Stimulated activated CD8-positive, alpha-beta memory T cell treated with anti-CD3 and anti-CD28 coated beads, Interleukin-7, amount 100 ng/mL, for 24 hours (primary cell): ENCODE data around the gene PCYT2.
"Not testable (repeated sequence)": the region's sequence is repeated elsewhere in the genome, so short reads cannot be mapped to it uniquely, and the experiment has no call there.

Experiments used
- DNase-seq: peaks from one replicate; pipeline ENCODE4 v3.0.0-alpha.2; 2020; ENCODE audit warnings: low read depth

PCYT2 gene

DNA sequence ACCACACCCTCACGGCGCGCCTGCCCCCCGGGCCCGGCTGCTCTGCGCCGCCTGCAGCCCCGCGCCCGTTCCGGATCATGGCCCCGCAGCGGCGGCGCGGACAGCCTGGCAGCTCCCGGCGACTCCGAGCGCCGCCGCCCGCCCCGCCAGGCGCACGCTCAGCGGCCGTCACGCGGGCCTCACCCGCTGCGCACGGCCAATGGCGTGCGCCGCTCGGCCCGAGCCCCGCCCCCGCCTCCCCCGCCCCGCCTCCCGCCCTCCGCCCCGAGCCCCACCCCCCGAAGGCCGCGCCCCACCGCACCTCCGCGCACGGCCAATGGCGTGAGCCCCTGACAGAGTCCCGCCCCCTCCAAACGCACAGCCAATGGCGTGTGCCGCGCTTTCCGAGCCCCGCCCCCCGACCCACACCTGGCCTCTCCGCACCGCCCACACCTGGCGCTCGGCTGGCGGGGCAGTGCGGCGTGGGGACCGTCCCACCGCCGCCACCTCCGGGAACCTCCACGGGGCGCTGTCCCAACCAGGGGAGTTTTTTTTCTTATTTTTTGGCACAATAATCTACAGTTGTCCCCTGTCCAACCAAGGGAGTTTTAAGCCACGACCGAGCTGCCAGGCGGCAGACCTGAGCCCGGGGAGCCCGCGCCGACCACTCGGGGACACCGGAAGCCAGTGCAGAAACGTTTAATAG, at the start of gene PCYT2:
Gene PCYT2, minus strand, starts transcription at position 123 of the 685 bp plus-strand sequence. Its CDS starts 44 bp downstream, at position 79.
- peak; percentile 81 for DNase-seq

GRCh38 chr17:81960130-81960958, 49.1 kb upstream of the PCYT2 start:
- no peak for DNase-seq

- DNase-seq: peak; percentile 56
Measured at GRCh38 chr17:81959362-81960129, 48.3 kb upstream of the PCYT2 start.

- no peak for DNase-seq
Measured at GRCh38 chr17:81958633-81959342, 47.6 kb upstream of the PCYT2 start.

DNA sequence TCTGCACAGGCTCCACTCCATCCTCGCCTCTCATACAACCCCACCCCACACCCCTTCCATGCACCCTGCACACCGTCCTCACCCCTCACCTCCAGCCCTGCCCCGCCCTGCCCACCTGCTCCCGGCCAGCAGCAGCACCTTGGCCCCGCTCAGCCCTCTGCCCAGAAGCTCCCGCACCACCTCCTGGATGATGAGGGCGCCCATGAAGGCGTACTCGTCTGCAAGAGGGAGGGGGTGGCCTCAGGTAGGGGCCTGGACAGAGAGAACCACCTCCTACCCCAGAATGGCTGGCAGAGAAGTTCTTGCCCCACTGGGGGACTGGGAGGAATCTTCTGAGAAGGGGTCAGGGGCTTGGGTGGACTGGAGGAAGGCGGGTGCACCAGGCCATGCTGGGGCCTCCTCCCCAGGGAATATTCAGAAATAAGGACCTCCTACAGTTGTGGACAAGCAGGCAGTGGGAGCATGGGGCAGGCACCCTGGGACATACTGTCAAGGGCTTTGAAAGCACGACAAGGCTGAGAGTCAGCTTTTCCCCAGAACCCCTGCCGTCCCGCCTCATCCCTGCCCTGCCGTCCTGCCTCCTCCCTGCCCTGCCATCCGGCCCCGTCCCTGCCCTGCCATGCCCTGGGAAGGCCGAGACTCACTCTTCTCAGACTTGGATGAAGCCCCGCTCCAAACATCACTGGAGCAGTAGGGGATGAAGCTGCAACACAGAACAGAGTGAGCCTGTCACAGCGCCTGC, 46.7 kb upstream of the PCYT2 start:
- no peak for DNase-seq

GRCh38 chr17:81956607-81957589, 45.7 kb upstream of the PCYT2 start:
- no peak for DNase-seq

- DNase-seq: no peak
Measured at GRCh38 chr17:81955756-81956544, 44.8 kb upstream of the PCYT2 start.

DNA sequence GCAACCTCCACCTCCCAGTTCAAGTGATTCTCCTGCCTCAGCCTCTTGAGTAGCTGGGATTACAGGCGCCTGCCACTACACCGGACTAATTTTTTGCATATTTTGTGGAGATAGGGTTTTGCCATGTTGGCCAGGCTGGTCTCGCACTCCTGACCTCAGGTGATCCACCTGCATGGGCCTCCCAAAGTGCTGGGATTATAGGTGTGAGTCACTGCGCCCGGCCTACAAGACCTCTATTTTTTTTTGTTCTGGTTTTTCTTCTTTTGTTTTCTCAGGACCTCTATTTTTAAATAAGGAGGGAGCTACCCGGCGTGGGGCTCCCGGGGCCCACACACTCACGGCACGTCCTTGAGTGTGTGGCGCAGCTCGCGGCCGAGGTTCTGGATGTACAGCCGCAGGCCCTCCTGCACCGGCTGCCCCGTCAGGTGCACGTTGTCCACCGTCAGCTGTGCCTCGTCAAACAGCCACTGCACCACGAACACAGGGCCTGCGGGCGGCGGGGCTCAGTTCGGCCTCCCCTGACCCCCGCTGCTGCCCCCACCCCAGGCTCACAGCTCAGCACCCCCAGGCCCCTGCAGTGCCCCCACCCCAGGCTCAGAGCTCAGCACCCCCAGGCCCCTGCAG, 44.0 kb upstream of the PCYT2 start:
- DNase-seq: no peak

- no peak for DNase-seq
Measured at GRCh38 chr17:81954131-81955057, 43.2 kb upstream of the PCYT2 start.

- not testable (repeated sequence) for DNase-seq
Measured at GRCh38 chr17:81953443-81953842, 42.2 kb upstream of the PCYT2 start.

DNA sequence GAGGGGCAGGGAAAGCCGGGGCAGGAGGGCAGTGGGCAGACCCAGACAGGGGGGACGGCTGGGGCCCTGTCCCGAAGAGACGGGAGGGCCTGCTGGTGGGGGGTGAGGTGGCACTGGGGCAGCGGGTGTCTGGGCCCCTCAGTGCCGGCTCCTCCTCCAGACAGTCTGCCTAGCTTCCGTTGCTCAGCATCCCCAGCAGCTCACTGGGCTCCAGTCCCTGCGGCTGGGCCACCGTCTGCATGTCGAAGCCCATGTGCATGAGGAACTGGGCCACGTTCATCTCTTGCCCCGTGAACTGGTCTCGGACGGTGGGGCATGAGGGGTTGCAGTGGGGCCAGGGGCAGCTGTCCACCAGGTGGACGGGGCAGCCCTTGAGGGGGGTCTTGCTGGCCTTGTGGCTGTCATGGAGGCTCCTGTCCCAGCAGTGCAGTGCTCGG, 41.6 kb upstream of the PCYT2 start:
- DNase-seq: no peak

DNA sequence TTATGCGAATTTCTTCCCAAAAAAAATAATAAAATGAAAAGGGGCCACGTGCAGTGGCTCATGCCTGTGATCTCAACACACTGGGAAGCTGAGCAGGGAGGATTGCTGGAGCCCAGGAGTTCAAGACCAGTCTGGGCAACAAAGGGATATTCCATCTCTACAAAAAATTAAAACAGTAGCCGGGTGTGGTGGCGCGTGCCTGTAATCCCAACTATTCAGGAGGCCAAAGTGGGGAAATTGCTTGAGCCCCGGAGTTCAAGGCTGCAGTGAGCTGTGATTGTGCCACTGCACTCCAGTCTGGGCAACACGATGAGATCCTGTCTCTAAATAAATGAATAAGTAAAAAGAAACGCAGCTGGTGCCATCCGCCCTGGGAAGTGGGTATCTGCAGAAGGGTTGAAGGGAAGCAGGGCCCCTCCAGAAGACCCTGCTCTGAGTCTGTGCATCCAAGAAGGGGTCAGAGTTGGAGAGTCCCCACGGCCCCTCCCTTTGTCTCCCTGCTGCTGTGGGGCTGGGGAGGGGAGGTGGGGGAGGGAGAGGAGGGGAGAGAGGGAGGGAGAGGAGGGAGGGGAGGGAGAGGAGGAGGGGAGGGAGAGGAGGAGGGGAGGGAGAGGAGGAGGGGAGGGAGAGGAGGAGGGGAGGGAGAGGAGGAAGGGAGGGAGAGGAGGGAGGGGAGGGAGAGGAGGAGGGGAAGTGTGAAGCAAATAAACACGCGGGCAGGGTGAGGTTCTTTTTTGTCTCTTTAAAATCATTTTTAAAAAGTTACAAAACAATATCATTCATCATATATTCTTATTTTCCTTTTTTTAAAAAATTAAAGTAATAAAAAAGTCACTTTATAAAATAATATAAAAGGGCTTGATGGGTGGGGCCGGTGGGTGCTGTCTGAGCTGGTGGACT, 40.8 kb upstream of the PCYT2 start:
- DNase-seq: no peak

DNA sequence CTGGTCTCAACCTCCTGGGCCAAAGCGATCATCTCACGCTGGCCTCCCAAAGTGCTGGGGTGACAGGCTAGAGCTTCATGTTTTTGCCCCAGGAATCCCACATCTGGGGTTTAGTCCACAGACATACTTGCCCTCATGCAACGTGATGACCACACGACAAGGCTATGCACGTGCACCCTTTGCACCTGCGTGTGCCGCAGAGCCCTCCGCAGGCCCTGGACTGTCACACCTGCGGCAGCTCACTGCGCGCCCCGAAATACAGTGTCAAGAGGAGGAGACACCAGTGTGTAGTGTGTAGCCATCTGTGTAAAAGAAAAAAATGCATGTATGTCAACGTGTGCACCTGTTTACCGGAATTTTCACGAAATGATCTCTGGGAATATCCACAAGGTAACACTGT, 39.3 kb upstream of the PCYT2 start:
- DNase-seq: no peak

DNA sequence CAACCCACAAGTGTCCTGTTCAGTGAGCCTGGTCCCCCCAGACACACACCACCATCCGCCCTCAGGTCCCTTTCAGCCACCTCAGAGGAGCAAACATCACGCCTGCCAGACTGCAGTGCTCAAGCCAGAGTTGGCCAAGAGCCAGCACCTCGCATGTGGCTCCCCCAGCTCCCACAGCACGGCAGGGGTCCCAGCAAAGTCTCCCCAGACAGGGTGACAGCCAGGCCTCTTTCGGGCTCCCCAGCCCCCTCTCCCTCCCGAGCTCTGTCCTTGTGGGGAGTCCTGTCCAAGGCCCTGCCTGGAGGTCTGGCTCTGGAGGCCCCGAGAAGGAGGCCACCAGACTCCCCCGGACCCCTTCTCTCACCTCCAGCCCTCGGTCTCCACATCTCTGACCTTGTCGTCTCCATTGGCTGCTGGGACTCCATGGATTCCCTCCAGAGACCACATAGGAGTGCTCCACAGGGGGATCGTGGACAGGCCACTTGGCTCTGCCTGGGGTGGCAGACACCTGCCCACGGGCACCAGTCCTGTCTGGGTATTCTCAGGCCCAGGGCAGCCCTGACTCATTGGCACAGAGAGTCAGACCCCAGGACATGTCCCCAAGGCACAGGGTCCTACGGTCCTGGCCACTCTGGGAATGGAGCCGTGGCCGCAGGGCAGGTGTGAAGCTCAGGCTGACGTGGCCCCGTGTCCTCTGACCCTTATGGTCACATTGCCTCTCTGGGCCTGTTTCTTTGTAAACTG, 37.6 kb upstream of the PCYT2 start:
- DNase-seq: no peak

DNA sequence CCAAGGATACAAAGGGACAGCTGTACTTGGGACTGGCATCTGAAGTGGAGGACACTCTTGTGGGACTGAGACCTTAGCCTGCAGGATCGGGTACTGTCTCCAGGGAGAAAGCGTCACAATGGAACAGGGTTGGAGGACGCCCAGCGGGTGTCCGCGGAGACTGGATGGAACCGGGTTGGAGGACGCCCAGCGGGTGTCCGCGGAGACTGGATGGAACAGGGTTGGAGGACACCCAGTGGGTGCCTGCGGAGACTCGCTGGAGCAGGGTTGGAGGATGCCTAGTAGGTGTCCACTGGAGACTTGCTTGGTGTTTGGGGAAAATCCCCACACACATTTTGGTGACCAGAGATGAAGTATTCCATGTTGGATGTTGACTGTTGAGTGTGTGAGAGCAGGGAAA, 36.0 kb upstream of the PCYT2 start, which contains the start of gene MYADML2:
Gene MYADML2, minus strand, starts transcription at position 45 of the 400 bp plus-strand sequence. CDS start 5,492 bp downstream, outside the sequence.
- DNase-seq: no peak

GRCh38 chr17:81944858-81945257, 33.7 kb upstream of the PCYT2 start:
- no peak for DNase-seq
